H7 (cell line): ENCODE data around the gene PELI3. TPM values are rescaled to one million over a fixed set of nuclear protein-coding genes. Genes with fewer than 3 reads are reported as not detected.
A peak's percentile ranks its signal among the peaks of the same experiment; 100 is the strongest.

ENCODE experiments used
- DNase-seq: peaks from one replicate; pipeline ENCODE4 v3.0.0; 2012
- H3K27me3 ChIP-seq: 2 replicates; pipeline ENCODE4 v1.6.0; 2011; ENCODE audit warnings: mild to moderate bottlenecking, low read length; ENCODE audit not compliant: control insufficient read depth, insufficient read depth
- H3K36me3 ChIP-seq: replicated peaks from 2 replicates; pipeline ENCODE4 v1.5.1; 2011; ENCODE audit warnings: low read length; ENCODE audit not compliant: control insufficient read depth, insufficient read depth
- H3K4me3 ChIP-seq: 2 replicates; pipeline ENCODE4 v1.5.1; 2011; ENCODE audit warnings: low read depth, mild to moderate bottlenecking, control low read depth, low read length, moderate library complexity; ENCODE audit not compliant: insufficient read depth
- total RNA-seq: library from RNA; depleted of rRNA; stranded (reverse); fragments of >200 nt; shearing (Covaris generic); gene quantifications from 2 replicates; pipeline ENCODE4 v1.2.3, GENCODE V29; 2014

Gene PELI3
- total RNA-seq, 1 experiment from 2014 or later: 9.5 TPM

DNA sequence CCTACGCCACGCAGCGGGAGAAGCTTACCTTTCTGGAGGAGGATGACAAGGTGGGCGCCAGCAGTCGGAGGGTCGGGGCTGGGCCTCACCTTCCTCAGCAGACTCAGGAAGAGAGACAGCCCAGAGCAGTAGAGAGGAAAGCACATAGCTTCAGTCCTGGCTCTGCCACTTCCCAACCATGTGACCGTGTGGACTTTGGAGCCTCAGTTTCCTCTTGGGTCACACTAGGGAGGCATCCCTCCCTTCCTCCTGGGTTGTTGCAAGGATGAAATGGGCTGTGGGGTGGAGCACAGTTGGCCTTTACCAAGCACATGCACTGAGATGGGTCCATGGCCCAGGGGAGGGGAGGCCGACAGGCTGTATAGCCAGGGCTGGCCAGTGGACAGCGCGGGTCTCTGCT lies 26.4 kb downstream of the PELI3 start:
- Histone ChIP-seq H3K36me3 (peaks cover 14% of the 10 kb centered on the region), H3K4me3 (no peak overlapping the region), H3K27me3 (no peaks in the 10 kb centered on the region)
- DNase-seq: peak; percentile 22

- H3K36me3 ChIP-seq: peaks cover 12% of the 10 kb centered on the region
Observed at GRCh38 chr11:66494458-66494857, 27.8 kb downstream of the PELI3 start.

GRCh38 chr11:66494935-66495334 lies 28.2 kb downstream of the PELI3 start:
- Histone ChIP-seq H3K4me3 (no peak overlapping the region), H3K36me3 (peaks cover 10% of the 10 kb centered on the region), H3K27me3 (no peaks in the 10 kb centered on the region)
- peak; percentile 83 for DNase-seq

More at GRCh38 chr11:66494458-66494857, 27.8 kb downstream of the PELI3 start:
- H3K4me3 ChIP-seq: no peak overlapping the region
- H3K27me3 ChIP-seq: no peaks in the 10 kb centered on the region
- no peak for DNase-seq

DNA sequence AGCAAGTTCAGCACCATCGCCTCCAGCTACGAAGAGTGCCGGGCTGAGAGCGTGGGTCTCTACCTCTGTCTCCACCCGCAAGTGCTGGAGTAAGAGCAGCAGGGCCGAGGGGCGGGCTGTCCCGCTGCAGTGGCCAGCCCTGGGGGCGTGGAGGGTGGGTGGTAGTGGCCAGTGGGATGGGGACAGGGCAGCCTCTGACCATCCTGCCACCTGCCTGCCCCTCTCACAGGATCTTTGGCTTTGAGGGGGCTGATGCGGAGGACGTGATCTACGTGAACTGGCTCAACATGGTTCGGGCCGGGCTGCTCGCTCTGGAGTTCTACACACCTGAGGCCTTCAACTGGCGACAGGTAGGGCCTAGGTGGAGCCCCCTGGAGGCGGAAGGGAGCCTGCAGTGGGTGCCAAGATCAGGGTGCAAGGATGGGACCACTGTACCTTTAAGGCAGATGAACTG lies 28.7 kb downstream of the PELI3 start:
- Histone ChIP-seq H3K4me3 (no peak overlapping the region), H3K27me3 (no peaks in the 10 kb centered on the region), H3K36me3 (peaks cover 10% of the 10 kb centered on the region)
- peak; percentile 68 for DNase-seq

DNA sequence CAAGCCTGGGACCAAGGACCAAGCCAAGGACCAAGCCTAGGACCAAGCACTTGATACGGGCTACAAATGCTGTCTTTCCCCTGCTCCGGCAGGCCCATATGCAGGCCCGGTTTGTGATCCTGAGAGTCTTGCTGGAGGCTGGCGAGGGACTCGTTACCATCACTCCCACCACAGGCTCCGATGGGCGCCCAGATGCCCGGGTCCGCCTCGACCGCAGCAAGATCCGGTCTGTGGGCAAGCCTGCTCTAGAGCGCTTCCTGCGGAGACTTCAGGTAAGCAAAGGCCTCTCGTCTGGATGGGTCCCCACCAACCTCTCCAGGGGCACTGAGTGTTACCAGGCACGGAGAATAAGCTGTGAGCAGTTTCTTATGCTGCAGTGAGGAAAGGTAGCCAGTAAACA lies 30.5 kb downstream of the PELI3 start:
- peak; percentile 32 for DNase-seq
- peaks cover 8% of the 10 kb centered on the region for H3K36me3 ChIP-seq
- no peaks in the 10 kb centered on the region for H3K27me3 ChIP-seq
- no peak overlapping the region for H3K4me3 ChIP-seq

GRCh38 chr11:66498506-66498905 lies 31.8 kb downstream of the PELI3 start:
- Histone ChIP-seq H3K36me3 (peaks cover 6% of the 10 kb centered on the region), H3K27me3 (no peaks in the 10 kb centered on the region), H3K4me3 (no peak overlapping the region)
- no peak for DNase-seq

- Histone ChIP-seq H3K27me3 (no peaks in the 10 kb centered on the region), H3K36me3 (peaks cover 4% of the 10 kb centered on the region), H3K4me3 (no peak overlapping the region)
- no peak for DNase-seq
Observed at GRCh38 chr11:66505276-66505816, 38.6 kb downstream of the PELI3 start.

DNA sequence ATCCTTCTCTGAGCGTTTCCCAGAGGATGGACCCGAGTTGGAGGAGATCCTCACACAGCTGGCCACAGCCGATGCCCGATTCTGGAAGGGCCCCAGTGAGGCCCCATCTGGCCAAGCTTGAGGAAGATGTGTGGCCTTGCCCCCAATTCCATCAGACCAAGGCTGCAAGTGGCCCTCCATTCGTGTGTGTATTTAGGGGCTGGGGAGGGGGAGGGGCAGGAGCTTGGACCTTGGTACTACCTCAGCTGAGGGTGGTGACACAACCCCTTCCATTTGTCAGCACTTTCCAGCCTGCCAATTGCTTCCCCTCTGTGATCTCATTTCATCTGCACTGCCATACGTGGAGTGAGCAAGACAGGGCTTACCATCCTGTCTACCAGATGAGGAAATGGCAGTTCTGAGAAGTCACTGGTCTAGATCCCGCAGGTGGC lies 42.4 kb downstream of the PELI3 start:
- no peak for DNase-seq
- no peak overlapping the region for H3K4me3 ChIP-seq
- peaks cover 4% of the 10 kb centered on the region for H3K36me3 ChIP-seq
- no peaks in the 10 kb centered on the region for H3K27me3 ChIP-seq

DNA sequence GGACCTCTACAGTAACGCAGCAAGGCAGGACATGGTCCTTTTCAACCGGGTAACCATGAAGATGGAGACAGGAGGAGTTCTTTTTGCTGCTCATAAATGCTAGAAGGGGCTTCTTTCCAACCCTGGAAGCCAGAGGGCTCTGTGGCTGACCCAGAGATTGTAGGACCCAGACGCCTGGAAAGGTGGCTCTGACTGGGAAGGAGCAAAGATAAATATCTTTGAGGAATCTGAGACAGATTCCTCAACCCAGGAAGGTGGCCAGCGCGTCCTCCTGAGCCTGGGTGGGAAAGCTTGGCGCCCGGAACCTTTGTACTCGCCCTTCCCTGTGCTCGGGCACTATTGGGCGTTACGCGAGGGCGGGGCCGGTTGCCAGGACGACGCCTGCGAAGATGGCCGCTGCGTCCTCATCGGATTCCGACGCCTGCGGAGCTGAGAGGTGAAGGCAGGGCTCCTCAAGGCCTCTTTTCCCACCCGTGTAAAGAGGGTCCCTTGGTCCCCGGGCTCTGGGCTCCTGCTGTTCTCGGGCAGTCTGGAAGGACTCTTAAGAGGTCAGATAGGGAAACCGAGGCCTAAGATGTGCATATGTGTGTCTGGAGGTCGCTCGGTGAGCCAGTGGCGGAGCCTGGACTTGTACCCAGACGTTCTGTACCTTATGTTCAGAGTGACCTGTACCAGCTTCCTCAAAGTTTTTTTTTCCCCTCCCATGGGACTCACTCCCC lies 43.7 kb downstream of the PELI3 start, which contains the start of gene BBS1:
TSS of gene BBS1 (plus strand) at position 365 of the 719 bp plus-strand sequence. CDS start at position 390, 25 bp downstream.
- DNase-seq: peak; percentile 96
- no peaks in the 10 kb centered on the region for H3K27me3 ChIP-seq

GRCh38 chr11:66510990-66511339 lies 44.3 kb downstream of the PELI3 start:
- Histone ChIP-seq H3K27me3 (no peaks in the 10 kb centered on the region), H3K4me3 (peak overlapping the region; percentile 60), H3K36me3 (peaks cover 2% of the 10 kb centered on the region; the same call in 1 of the 2 replicates)
- DNase-seq: peak; percentile 55

More for the DNA sequence above, 43.7 kb downstream of the PELI3 start, which contains the start of gene BBS1:
- Histone ChIP-seq H3K36me3 (peaks cover 2% of the 10 kb centered on the region; the same call in 1 of the 2 replicates), H3K4me3 (peak within 1 kb of the TSS; percentile 60)

DNA sequence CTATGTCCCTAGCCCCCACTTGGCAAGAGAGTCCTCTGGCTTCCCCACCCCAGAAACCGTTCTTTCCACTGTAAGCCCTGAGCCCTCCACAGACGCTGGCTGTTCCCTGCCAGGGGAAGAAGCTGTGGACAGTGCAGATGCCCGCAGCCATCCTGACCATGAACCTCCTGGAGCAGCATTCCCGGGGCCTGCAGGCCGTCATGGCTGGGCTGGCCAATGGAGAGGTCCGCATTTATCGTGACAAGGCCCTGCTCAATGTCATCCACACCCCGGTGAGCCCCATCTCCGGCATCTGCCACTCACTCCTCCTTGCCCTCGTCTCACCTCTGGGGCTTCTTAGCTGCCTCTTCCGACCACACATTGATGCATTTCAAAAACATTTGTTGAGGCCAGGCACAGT lies 56.9 kb downstream of the PELI3 start:
- Histone ChIP-seq H3K4me3 (no peak overlapping the region), H3K27me3 (no peaks in the 10 kb centered on the region), H3K36me3 (peaks cover 7% of the 10 kb centered on the region)
- no peak for DNase-seq

- Histone ChIP-seq H3K4me3 (no peak overlapping the region), H3K36me3 (peaks cover 6% of the 10 kb centered on the region), H3K27me3 (no peaks in the 10 kb centered on the region)
- DNase-seq: no peak
Observed at GRCh38 chr11:66524304-66525040, 57.8 kb downstream of the PELI3 start.
